HG03045 (cell line): ENCODE results near the gene SARS1.
A peak's percentile ranks its signal among the peaks of the same experiment; 100 is the strongest.

Source experiments
- ATAC-seq: cut with Tn5 transposase; IDR thresholded peaks from one replicate; pipeline ENCODE4 v1.9.1; 2021; ENCODE audit warnings: mild to moderate bottlenecking, moderate library complexity; ENCODE audit not compliant: unreplicated experiment

The SARS1 gene

GRCh38 chr1:109248797-109249629 is 35.3 kb downstream of the SARS1 start, which contains the start of gene CELSR2:
TSS of gene CELSR2 (plus strand) at chr1:109249539. CDS start at chr1:109250080, 541 bp downstream.
- peak; percentile 71 for ATAC-seq

- ATAC-seq: peak; percentile 41
Observed at GRCh38 chr1:109249654-109250401, 36.1 kb downstream of the SARS1 start.

GRCh38 chr1:109250454-109251276 is 36.9 kb downstream of the SARS1 start:
- ATAC-seq: no peak

GRCh38 chr1:109251277-109252166 is 37.8 kb downstream of the SARS1 start:
- ATAC-seq: no peak

- ATAC-seq: no peak
Observed at GRCh38 chr1:109252167-109252892, 38.6 kb downstream of the SARS1 start.

- no peak for ATAC-seq
Observed at GRCh38 chr1:109252893-109253802, 39.4 kb downstream of the SARS1 start.

GRCh38 chr1:109253803-109254620 is 40.3 kb downstream of the SARS1 start:
- ATAC-seq: no peak

- no peak for ATAC-seq
Observed at GRCh38 chr1:109254621-109255096, 40.9 kb downstream of the SARS1 start.

- ATAC-seq: no peak
Observed at GRCh38 chr1:109255097-109255651, 41.5 kb downstream of the SARS1 start.

GRCh38 chr1:109255678-109256077 is 42.0 kb downstream of the SARS1 start:
- no peak for ATAC-seq

GRCh38 chr1:109256085-109256484 is 42.4 kb downstream of the SARS1 start:
- ATAC-seq: no peak

- no peak for ATAC-seq
Observed at GRCh38 chr1:109256971-109257681, 43.4 kb downstream of the SARS1 start.

GRCh38 chr1:109257682-109258421 is 44.1 kb downstream of the SARS1 start:
- ATAC-seq: no peak

GRCh38 chr1:109258481-109259466 is 45.1 kb downstream of the SARS1 start:
- no peak for ATAC-seq
